ENCODE results near the gene LMTK2. TPM values are rescaled to one million over a fixed set of nuclear protein-coding genes. Genes with fewer than 3 reads are reported as not detected.

Gene LMTK2
- total RNA-seq, 1 experiment from 2014 or later, result 17.8 TPM

GRCh38 chr7:98116656-98117461 is 10.2 kb downstream of the LMTK2 start:
- CTCF ChIA-PET, result no interaction called here
- Histone ChIP-seq H3K4me1 (ENCODE audit: control insufficient read depth in 1 of 2, insufficient read depth in 2 of 2, low read length in 2 of 2) (peaks cover 6 to 21% of the 10 kb centered on the region in 2 experiments), H3K27me3 (ENCODE audit: insufficient read depth, low read length) (no peaks in the 10 kb centered on the region), H2AFZ (ENCODE audit: low read depth, low read length, poor library complexity, severe bottlenecking) (no peak overlapping the region), H4K20me1 (ENCODE audit: insufficient read depth) (no peaks in the 10 kb centered on the region; the same call in 1 of the 2 replicates), H3K27ac (ENCODE audit: low read depth, low read length) (no peak overlapping the region), H3K36me3 (ENCODE audit: control insufficient read depth in 1 of 2, insufficient read depth in 2 of 2, low read length in 2 of 2) (no peaks in the 10 kb centered on the region), H3K4me2 (ENCODE audit: low read length) (peak overlapping the region; percentile 24; the same call in 1 of the 2 replicates), H3K4me3 (replicated peaks in 1 of 2; ENCODE audit: low read depth in 1 of 2, low read length in 2 of 2) (no peak overlapping the region), H3K9ac (ENCODE audit: low read length) (no peak overlapping the region), H3K79me2 (ENCODE audit: insufficient read depth, low read length) (peaks cover 63% of the 10 kb centered on the region), H3K9me3 (ENCODE audit: control insufficient read depth in 1 of 2, insufficient read depth in 1 of 2, low read depth in 1 of 2, low read length in 2 of 2) (no peaks in the 10 kb centered on the region), H3K9me2 (ENCODE audit: insufficient read depth) (no peaks in the 10 kb centered on the region)
- intact Hi-C loops (cut with micrococcal nuclease), result loop anchor here (1.0 kb wide), 1 partner anchor 22 kb away; no protein-coding TSS in a partner anchor
- BruUV-seq (replicated peaks), result no TSS peak
- RAD21 ChIA-PET (ENCODE audit: low non-redundant PET in 1 of 2, low total read pairs in 2 of 2, uncharacterized antibody in 2 of 2, unreplicated experiment in 2 of 2), result no interaction called here
- no peak for DNase-seq (ENCODE audit: low read depth, low spot score)
- no peak for TF ChIP-seq ZFX (IDR thresholded peaks at IDR 0.05)
- TF ChIP-seq ZNF274 (IDR thresholded peaks at IDR 0.05; ENCODE audit: low read depth, low read length), result no peak
- TF ChIP-seq, protein P1, sequence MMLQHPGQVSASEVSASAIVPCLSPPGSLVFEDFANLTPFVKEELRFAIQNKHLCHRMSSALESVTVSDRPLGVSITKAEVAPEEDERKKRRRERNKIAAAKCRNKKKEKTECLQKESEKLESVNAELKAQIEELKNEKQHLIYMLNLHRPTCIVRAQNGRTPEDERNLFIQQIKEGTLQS (IDR thresholded peaks at IDR 0.05), result no peak
- no peak for TF ChIP-seq RAD21 (IDR thresholded peaks at IDR 0.05; ENCODE audit: low read depth)
- TF ChIP-seq EZH2phosphoT487 (IDR thresholded peaks at IDR 0.05; ENCODE audit: borderline replicate concordance), result no peak
- no peak for TF ChIP-seq SP1 (IDR thresholded peaks at IDR 0.05; ENCODE audit: low read depth)
- TF ChIP-seq SIN3A (IDR thresholded peaks at IDR 0.05; ENCODE audit: low read depth), result no peak
- no peak for TF ChIP-seq FOSL1 (IDR thresholded peaks at IDR 0.05; ENCODE audit: low read depth)
- TF ChIP-seq CTCF (IDR thresholded peaks at IDR 0.05 in 2 of 3, conservative IDR thresholded peaks at IDR 0.05 in 1 of 3; ENCODE audit: borderline replicate concordance in 1 of 3, insufficient read depth in 1 of 3, low read depth in 2 of 3, low read length in 2 of 3), result no peak
- no peak for TF ChIP-seq POLR2A (IDR thresholded peaks at IDR 0.05; ENCODE audit: borderline replicate concordance, extremely low read depth, insufficient read depth, insufficient read length)
- TF ChIP-seq CEBPB (IDR thresholded peaks at IDR 0.05; ENCODE audit: low read depth), result no peak
- POLR2A ChIA-PET, result no interaction called here
- ATAC-seq, result 0 out of 2 replicates have a peak, but pooled peaks have one; percentile 32

All from HCT116 (cell line).